K562 (cell line): ENCODE results near the gene HBQ1. TPM values are rescaled to one million over a fixed set of nuclear protein-coding genes. Genes with fewer than 3 reads are reported as not detected.
A peak's percentile ranks its signal among the peaks of the same experiment; 100 is the strongest.

Experiments
- ATF4 ChIP-seq: fragments of 450-650 bp; formaldehyde crosslinking; IDR thresholded peaks from 2 replicates; pipeline ENCODE4 v1.4.0; 2022; ENCODE audit warnings: mild to moderate bottlenecking, moderate library complexity
- CBFA2T2 ChIP-seq: fragments of 450-650 bp; conservative IDR thresholded peaks from 2 replicates; pipeline ENCODE4 v1.6.1; 2017; ENCODE audit warnings: mild to moderate bottlenecking
- CC2D1A ChIP-seq: fragments of 450-650 bp; IDR thresholded peaks from 2 replicates; pipeline ENCODE4 v1.6.1; 2017; ENCODE audit warnings: mild to moderate bottlenecking
- E4F1 ChIP-seq: fragments of 250-450 bp; sonication (Bioruptor Pico); IDR thresholded peaks from 2 replicates; pipeline ENCODE4 v1.5.0; 2021; ENCODE audit warnings: mild to moderate bottlenecking, borderline replicate concordance
- EHMT2 ChIP-seq: fragments of 450-650 bp; IDR thresholded peaks from 2 replicates; pipeline ENCODE4 v1.6.1; 2018; ENCODE audit warnings: antibody characterized with exemption
- FOXP4 ChIP-seq: sonication (generic); formaldehyde crosslinking; IDR thresholded peaks from 2 replicates; pipeline ENCODE4 v1.8.0; 2022; ENCODE audit warnings: mild to moderate bottlenecking, missing genetic modification reagents, borderline replicate concordance
- GABPB1 ChIP-seq: sonication (generic); formaldehyde crosslinking; IDR thresholded peaks from 2 replicates; pipeline ENCODE4 v1.8.0; 2022; ENCODE audit warnings: mild to moderate bottlenecking, missing genetic modification reagents
- HDAC2 ChIP-seq: fragments of 450-650 bp; IDR thresholded peaks from 2 replicates; pipeline ENCODE4 v1.6.1; 2016; ENCODE audit warnings: mild to moderate bottlenecking
- HDAC3 ChIP-seq: fragments of 450-650 bp; IDR thresholded peaks from 2 replicates; pipeline ENCODE4 v1.6.1; 2018; ENCODE audit warnings: borderline replicate concordance, mild to moderate bottlenecking, moderate library complexity; ENCODE audit not compliant: partially characterized antibody
- KLF1 ChIP-seq: fragments of 450-650 bp; IDR thresholded peaks from 2 replicates; pipeline ENCODE4 v1.6.1; 2016; ENCODE audit warnings: missing genetic modification characterization, missing compliant biosample characterization
- LCOR ChIP-seq: sonication (generic); formaldehyde crosslinking; IDR thresholded peaks from 2 replicates; pipeline ENCODE4 v1.8.0; 2022; ENCODE audit warnings: mild to moderate bottlenecking, missing genetic modification reagents
- MNT ChIP-seq, 2 experiments: fragments of 450-650 bp; conservative IDR thresholded peaks; 2 replicates each; pipeline ENCODE4 v1.6.1; 2017; ENCODE audit warnings: mild to moderate bottlenecking in 2 of 2, moderate library complexity in 2 of 2
- PHB2 ChIP-seq: fragments of 450-650 bp; IDR thresholded peaks from 2 replicates; pipeline ENCODE4 v1.6.1; 2017; ENCODE audit warnings: low read depth
- ZMIZ1 ChIP-seq, 2 experiments: fragments of 150-350 bp in 1 of 2; IDR thresholded peaks; 2 replicates each; pipeline ENCODE4 v1.6.1; 2012 to 2016; ENCODE audit warnings: low read depth in 2 of 2, low read length in 2 of 2, mild to moderate bottlenecking in 1 of 2, moderate library complexity in 1 of 2
- polyA plus RNA-seq, 8 experiments: library from polyadenylated mRNA; depleted of rRNA in 4 of 8; stranded (reverse) in 5 of 8; unstranded in 3 of 8; fragments of >200 nt; fragmentation: Nextera tagmentation in 2 of 8; fragmentation: Illumina TruSeq in 1 of 8; extraction: Ambion mirVana in 2 of 8; extraction: Trizol in 1 of 8; gene quantifications; 2 replicates each; pipeline versions ENCODE4 v1.2.1 to v1.2.3, GENCODE V29; 2011 to 2014; ENCODE audit warnings: inconsistent platforms in 1 of 8, missing spikeins in 1 of 8
- total RNA-seq, 7 experiments: library from RNA; depleted of rRNA in 6 of 7; stranded (reverse); fragments of >200 nt in 6 of 7; fragmentation: Illumina TruSeq in 2 of 7; extraction: Trizol in 2 of 7; gene quantifications; 2 replicates each; pipeline versions ENCODE4 v1.2.1 to v1.2.3, GENCODE V29; 2011 to 2021; ENCODE audit warnings: low replicate concordance in 1 of 7
- TF ChIP-seq, protein P1 (sequence below): fragments of 250-450 bp; sonication (Bioruptor Pico); IDR thresholded peaks from 2 replicates; pipeline ENCODE4 v1.4.0; 2020; ENCODE audit warnings: mild to moderate bottlenecking

The HBQ1 gene
- total and polyA plus RNA-seq, 9 of the 15 experiments (the other 6 are each of a cell fraction or from before 2014, with no cell fraction given): 2.3 to 190 (median 19.8) TPM

- peak in 1 of 2 experiments; percentile 91; a peak in 2 of 4 replicates for TF ChIP-seq ZMIZ1 (IDR thresholded peaks at IDR 0.05; ENCODE audit: low read depth in 2 of 2, low read length in 2 of 2)
- TF ChIP-seq, protein P1, sequence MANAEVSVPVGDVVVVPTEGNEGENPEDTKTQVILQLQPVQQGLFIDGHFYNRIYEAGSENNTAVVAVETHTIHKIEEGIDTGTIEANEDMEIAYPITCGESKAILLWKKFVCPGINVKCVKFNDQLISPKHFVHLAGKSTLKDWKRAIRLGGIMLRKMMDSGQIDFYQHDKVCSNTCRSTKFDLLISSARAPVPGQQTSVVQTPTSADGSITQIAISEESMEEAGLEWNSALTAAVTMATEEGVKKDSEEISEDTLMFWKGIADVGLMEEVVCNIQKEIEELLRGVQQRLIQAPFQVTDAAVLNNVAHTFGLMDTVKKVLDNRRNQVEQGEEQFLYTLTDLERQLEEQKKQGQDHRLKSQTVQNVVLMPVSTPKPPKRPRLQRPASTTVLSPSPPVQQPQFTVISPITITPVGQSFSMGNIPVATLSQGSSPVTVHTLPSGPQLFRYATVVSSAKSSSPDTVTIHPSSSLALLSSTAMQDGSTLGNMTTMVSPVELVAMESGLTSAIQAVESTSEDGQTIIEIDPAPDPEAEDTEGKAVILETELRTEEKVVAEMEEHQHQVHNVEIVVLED (CRISPR knock-in tag): 0 out of 2 replicates have a peak, but pooled peaks have one; percentile 41
- peak; percentile 39; the same call in 1 of the 2 replicates for TF ChIP-seq ATF4 (CRISPR knock-in tag)
- TF ChIP-seq EHMT2: no peak
- TF ChIP-seq CC2D1A: peak; percentile 77; the same call in 1 of the 2 replicates
- TF ChIP-seq KLF1: 0 out of 2 replicates have a peak, but pooled peaks have one; percentile 21
- no peak for TF ChIP-seq FOXP4 (CRISPR knock-in tag)
- TF ChIP-seq LCOR: peak; percentile 76; the same call in 1 of the 2 replicates
- 0 out of 2 replicates have a peak, but pooled peaks have one; percentile 55 for TF ChIP-seq HDAC2
- TF ChIP-seq E4F1 (CRISPR knock-in tag): no peak
- peak; percentile 23; the same call in 1 of the 2 replicates for TF ChIP-seq GABPB1 (CRISPR knock-in tag)
- TF ChIP-seq HDAC3: peak; percentile 69
- TF ChIP-seq MNT (conservative IDR thresholded peaks at IDR 0.05): peak in 1 of 2 experiments; percentile 47; a peak in 1 of 4 replicates
- TF ChIP-seq CBFA2T2: peak; percentile 97
- TF ChIP-seq PHB2: peak; percentile 72; the same call in 1 of the 2 replicates
Measured at GRCh38 chr16:143047-143446, 37.2 kb upstream of the HBQ1 start (continued).
